SK-N-SH (cell line): ENCODE results near the gene HP1BP3. TPM values are rescaled to one million over a fixed set of nuclear protein-coding genes. Genes with fewer than 3 reads are reported as not detected.

Experiments
- CTCF ChIA-PET: fragments of 300-600, 350-600 bp; formaldehyde crosslinking; extraction: SDS; loops from one replicate; lab custom pipeline; 2021; lab: Yijun Ruan, JAX
- POLR2A ChIA-PET: fragments of 350-600 bp; sonication (Branson Sonifier 250); formaldehyde crosslinking; extraction: SDS; loops from one replicate; lab custom pipeline; 2020; ENCODE audit warnings: antibody characterized with exemption, inconsistent platforms; lab: Yijun Ruan, JAX
- DNase-seq: peaks from one replicate; pipeline ENCODE4 v3.0.0; 2012
- H2AFZ ChIP-seq: fragments of 200-600 bp; sonication (generic); 2 replicates; pipeline ENCODE4 v1.8.1; 2016; ENCODE audit warnings: antibody characterized with exemption, mild to moderate bottlenecking, low read depth
- H3F3A ChIP-seq: fragments of 200-600 bp; sonication (generic); replicated peaks from 2 replicates; pipeline ENCODE3; 2016; ENCODE audit warnings: antibody characterized with exemption, mild to moderate bottlenecking; ENCODE audit not compliant: insufficient read depth
- H3K27ac ChIP-seq, 2 experiments: fragments of 200-500 bp in 1 of 2; fragments of 200-600 bp in 1 of 2; sonication (Bioruptor generic) in 1 of 2; sonication (generic), shearing (Covaris generic) in 1 of 2; 2 replicates each; pipeline versions ENCODE4 v1.5.1 to v1.6.1; 2014 to 2016; ENCODE audit warnings: low read depth in 2 of 2, inconsistent platforms in 1 of 2, low read length in 1 of 2, mild to moderate bottlenecking in 1 of 2, mixed read lengths in 1 of 2
- H3K27me3 ChIP-seq: fragments of 200-600 bp; sonication (generic), shearing (Covaris generic); 2 replicates; pipeline ENCODE4 v1.6.1; 2016; ENCODE audit warnings: mixed run types; ENCODE audit not compliant: insufficient read depth
- H3K36me3 ChIP-seq, 2 experiments: fragments of 200-500 bp in 1 of 2; fragments of 200-600 bp in 1 of 2; sonication (Bioruptor generic) in 1 of 2; sonication (generic) in 1 of 2; replicated peaks in 1 of 2; 2 replicates each; pipeline versions ENCODE3 to v1.5.1; 2014 to 2016; ENCODE audit warnings: low read length in 1 of 2, mild to moderate bottlenecking in 1 of 2; ENCODE audit not compliant: insufficient read depth in 2 of 2, control insufficient read depth in 1 of 2
- H3K4me1 ChIP-seq, 2 experiments: fragments of 200-500 bp in 1 of 2; fragments of 200-600 bp in 1 of 2; sonication (Bioruptor generic) in 1 of 2; sonication (generic), shearing (Covaris generic) in 1 of 2; 2 replicates each; pipeline versions ENCODE4 v1.5.1 to v1.6.1; 2014 to 2016; ENCODE audit warnings: low read depth in 1 of 2, low read length in 1 of 2, mixed run types in 1 of 2; ENCODE audit not compliant: insufficient read depth in 2 of 2, control insufficient read depth in 1 of 2
- H3K4me2 ChIP-seq: fragments of 200-600 bp; sonication (generic), shearing (Covaris generic); 2 replicates; pipeline ENCODE4 v1.6.1; 2017; ENCODE audit warnings: mixed run types
- H3K4me3 ChIP-seq, 2 experiments: fragments of 200-500 bp in 1 of 2; fragments of 200-600 bp in 1 of 2; sonication (Bioruptor generic) in 1 of 2; sonication (generic), shearing (Covaris generic) in 1 of 2; 2 replicates each; pipeline versions ENCODE4 v1.5.1 to v1.8.1; 2014 to 2016; ENCODE audit warnings: low read depth in 2 of 2, inconsistent platforms in 1 of 2, low read length in 1 of 2, mild to moderate bottlenecking in 1 of 2, mixed read lengths in 1 of 2, moderate library complexity in 1 of 2
- H3K79me2 ChIP-seq: fragments of 200-600 bp; sonication (generic); 2 replicates; pipeline ENCODE4 v1.8.1; 2017; ENCODE audit warnings: mild to moderate bottlenecking; ENCODE audit not compliant: insufficient read depth
- H3K9ac ChIP-seq: fragments of 200-600 bp; sonication (generic); 2 replicates; pipeline ENCODE4 v1.6.1; 2017; ENCODE audit warnings: mixed run types
- H3K9me2 ChIP-seq: fragments of 200-600 bp; sonication (generic); 2 replicates; pipeline ENCODE4 v1.6.1; 2017; ENCODE audit warnings: mixed run types
- H3K9me3 ChIP-seq: fragments of 200-600 bp; sonication (generic); 2 replicates; pipeline ENCODE4 v1.6.1; 2017; ENCODE audit warnings: mixed run types, mild to moderate bottlenecking, moderate library complexity
- H4K20me1 ChIP-seq: fragments of 200-600 bp; sonication (generic); 2 replicates; pipeline ENCODE4 v1.6.1; 2017; ENCODE audit warnings: mild to moderate bottlenecking, mixed run types; ENCODE audit not compliant: insufficient read depth
- CTCF ChIP-seq: fragments of 200-600 bp; sonication (generic); IDR thresholded peaks from 2 replicates; pipeline ENCODE4 v1.6.1; 2017; ENCODE audit warnings: antibody characterized with exemption, mild to moderate bottlenecking, moderate library complexity
- ELF1 ChIP-seq: IDR thresholded peaks from 2 replicates; pipeline ENCODE4 v1.4.0; 2012
- EZH2phosphoT487 ChIP-seq: fragments of 200-600 bp; sonication (generic); IDR thresholded peaks from 2 replicates; pipeline ENCODE4 v1.6.1; 2017; ENCODE audit warnings: low read depth, mixed run types, mild to moderate bottlenecking, antibody characterized with exemption, moderate library complexity, borderline replicate concordance
- FOSL2 ChIP-seq: IDR thresholded peaks from 2 replicates; pipeline ENCODE4 v1.4.0; 2012; ENCODE audit warnings: low read depth, mild to moderate bottlenecking, moderate library complexity, borderline replicate concordance
- FOXJ3 ChIP-seq: sonication (generic); formaldehyde crosslinking; IDR thresholded peaks from 2 replicates; pipeline ENCODE4 v1.5.1; 2020; ENCODE audit warnings: mild to moderate bottlenecking, missing genetic modification reagents
- GABPA ChIP-seq: IDR thresholded peaks from 2 replicates; pipeline ENCODE4 v1.4.0; 2012; ENCODE audit warnings: low read depth, mild to moderate bottlenecking
- IRF3 ChIP-seq: fragments of 150-350 bp; IDR thresholded peaks from 2 replicates; pipeline ENCODE4 v1.6.1; 2016; ENCODE audit warnings: mild to moderate bottlenecking, low read depth, low read length
- MXI1 ChIP-seq: IDR thresholded peaks from 2 replicates; pipeline ENCODE4 v1.6.1; 2012; ENCODE audit warnings: mild to moderate bottlenecking, low read depth, low read length, improper control_type of control experiment
- NFIC ChIP-seq: IDR thresholded peaks from 2 replicates; pipeline ENCODE4 v1.4.0; 2012; ENCODE audit warnings: borderline replicate concordance
- NRF1 ChIP-seq: IDR thresholded peaks from 2 replicates; pipeline ENCODE4 v1.6.1; 2012; ENCODE audit warnings: low read depth, mild to moderate bottlenecking, low read length
- RAD21 ChIP-seq: IDR thresholded peaks from 2 replicates; pipeline ENCODE4 v1.6.1; 2012; ENCODE audit warnings: mild to moderate bottlenecking, low read length
- RCOR1 ChIP-seq: fragments of 150-350 bp; IDR thresholded peaks from 2 replicates; pipeline ENCODE4 v1.6.1; 2017; ENCODE audit warnings: antibody characterized with exemption, low read length
- RFX5 ChIP-seq: IDR thresholded peaks from 2 replicates; pipeline ENCODE4 v1.6.1; 2012; ENCODE audit warnings: mild to moderate bottlenecking, improper control_type of control experiment, low read length
- RXRA ChIP-seq: IDR thresholded peaks from 2 replicates; pipeline ENCODE4 v1.4.0; 2012; ENCODE audit warnings: low read depth, mild to moderate bottlenecking, borderline replicate concordance
- SIN3A ChIP-seq: IDR thresholded peaks from 2 replicates; pipeline ENCODE4 v1.6.1; 2012; ENCODE audit warnings: low read depth, mild to moderate bottlenecking, low read length, moderate library complexity, borderline replicate concordance
- SMC3 ChIP-seq: IDR thresholded peaks from 2 replicates; pipeline ENCODE4 v1.6.1; 2012; ENCODE audit warnings: low read depth, low read length, improper control_type of control experiment
- TCF12 ChIP-seq: IDR thresholded peaks from 2 replicates; pipeline ENCODE4 v1.4.0; 2012
- WGBS: methylation state at CpG from one replicate; pipeline ENCODE4 v1.1.6; 2017; ENCODE audit warnings: low lambda C conversion rate; 5-methylcytosine and 5-hydroxymethylcytosine counted together
- polyA plus RNA-seq, 3 experiments: library from polyadenylated mRNA; depleted of rRNA; stranded (reverse); fragments of >200 nt; gene quantifications; 2 replicates each; pipeline ENCODE4 v1.2.3, GENCODE V29; 2012
- TF ChIP-seq, protein P1 (sequence below): IDR thresholded peaks from 2 replicates; pipeline ENCODE4 v1.4.0; 2012; ENCODE audit warnings: low read depth
- TF ChIP-seq, protein P2 (sequence below): IDR thresholded peaks from 2 replicates; pipeline ENCODE4 v1.4.0; 2012; ENCODE audit warnings: low read depth, borderline replicate concordance
- TF ChIP-seq, protein P3 (sequence below): IDR thresholded peaks from 2 replicates; pipeline ENCODE4 v1.4.0; 2012; ENCODE audit warnings: low read depth, borderline replicate concordance

The HP1BP3 gene
- polyA plus RNA-seq, 1 of the 3 experiments (the other 2 are of a cell fraction): 236 TPM

GRCh38 chr1:20771780-20772179, 15.3 kb downstream of the HP1BP3 start:
- no peak overlapping the region for H2AFZ ChIP-seq
- H3K4me2 ChIP-seq: no peak overlapping the region
- no peaks in the 10 kb centered on the region for H3K9me2 ChIP-seq
- peaks cover 89% of the 10 kb centered on the region for H3K79me2 ChIP-seq
- peaks cover 28% of the 10 kb centered on the region for H4K20me1 ChIP-seq
- peaks cover 37% of the 10 kb centered on the region for H3F3A ChIP-seq
- TF ChIP-seq SIN3A (no peak), TCF12 (no peak), CTCF (no peak), RXRA (no peak), FOXJ3 (CRISPR knock-in tag) (no peak), FOSL2 (no peak), SMC3 (no peak), NRF1 (no peak), MXI1 (no peak), RFX5 (no peak), GABPA (no peak), IRF3 (no peak), EZH2phosphoT487 (no peak), ELF1 (no peak), RAD21 (no peak), RCOR1 (no peak), NFIC (no peak)
- TF ChIP-seq, protein P1, sequence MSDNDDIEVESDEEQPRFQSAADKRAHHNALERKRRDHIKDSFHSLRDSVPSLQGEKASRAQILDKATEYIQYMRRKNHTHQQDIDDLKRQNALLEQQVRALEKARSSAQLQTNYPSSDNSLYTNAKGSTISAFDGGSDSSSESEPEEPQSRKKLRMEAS: no peak
- TF ChIP-seq, protein P2, sequence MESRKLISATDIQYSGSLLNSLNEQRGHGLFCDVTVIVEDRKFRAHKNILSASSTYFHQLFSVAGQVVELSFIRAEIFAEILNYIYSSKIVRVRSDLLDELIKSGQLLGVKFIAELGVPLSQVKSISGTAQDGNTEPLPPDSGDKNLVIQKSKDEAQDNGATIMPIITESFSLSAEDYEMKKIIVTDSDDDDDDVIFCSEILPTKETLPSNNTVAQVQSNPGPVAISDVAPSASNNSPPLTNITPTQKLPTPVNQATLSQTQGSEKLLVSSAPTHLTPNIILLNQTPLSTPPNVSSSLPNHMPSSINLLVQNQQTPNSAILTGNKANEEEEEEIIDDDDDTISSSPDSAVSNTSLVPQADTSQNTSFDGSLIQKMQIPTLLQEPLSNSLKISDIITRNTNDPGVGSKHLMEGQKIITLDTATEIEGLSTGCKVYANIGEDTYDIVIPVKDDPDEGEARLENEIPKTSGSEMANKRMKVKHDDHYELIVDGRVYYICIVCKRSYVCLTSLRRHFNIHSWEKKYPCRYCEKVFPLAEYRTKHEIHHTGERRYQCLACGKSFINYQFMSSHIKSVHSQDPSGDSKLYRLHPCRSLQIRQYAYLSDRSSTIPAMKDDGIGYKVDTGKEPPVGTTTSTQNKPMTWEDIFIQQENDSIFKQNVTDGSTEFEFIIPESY: no peak
- TF ChIP-seq, protein P3, sequence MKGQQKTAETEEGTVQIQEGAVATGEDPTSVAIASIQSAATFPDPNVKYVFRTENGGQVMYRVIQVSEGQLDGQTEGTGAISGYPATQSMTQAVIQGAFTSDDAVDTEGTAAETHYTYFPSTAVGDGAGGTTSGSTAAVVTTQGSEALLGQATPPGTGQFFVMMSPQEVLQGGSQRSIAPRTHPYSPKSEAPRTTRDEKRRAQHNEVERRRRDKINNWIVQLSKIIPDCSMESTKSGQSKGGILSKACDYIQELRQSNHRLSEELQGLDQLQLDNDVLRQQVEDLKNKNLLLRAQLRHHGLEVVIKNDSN: no peak
- H3K36me3 ChIP-seq: peaks cover 80 to 97% of the 10 kb centered on the region in 2 experiments
- no peak for DNase-seq
- ChIA-PET CTCF (no interaction called here), POLR2A (interaction anchor here (1.1 to 2.5 kb wide), 2 partner anchors 15 to 111 kb away, joined by 3 to 10 read pairs; partner anchors contain the start of genes DDOST and HP1BP3)
- H3K27me3 ChIP-seq: no peaks in the 10 kb centered on the region
- WGBS: 96% methylated on average over 3 of the region's 3 CpGs
- no peak overlapping the region for H3K4me3 ChIP-seq
- no peak overlapping the region for H3K9ac ChIP-seq
- H3K9me3 ChIP-seq: no peaks in the 10 kb centered on the region
- no peak overlapping the region for H3K27ac ChIP-seq
- no peaks in the 10 kb centered on the region; a peak in 1 of 4 replicates for H3K4me1 ChIP-seq
